Stimulated activated naive CD8-positive, alpha-beta T cell treated with anti-CD3 and anti-CD28 coated beads, Interleukin-15, amount 100 ng/mL, for 72 hours (primary cell): ENCODE measurements around the gene TPR.

Experiments
- ATAC-seq: fragments of 150-1000 bp; cut with Tn5 transposase; 2 replicates; pipeline ENCODE4 v1.10.0; 2021; ENCODE audit warnings: mild to moderate bottlenecking, moderate library complexity
- DNase-seq, 2 donors: peaks; one replicate each; pipeline ENCODE4 v3.0.0; 2021 to 2022
- H3K27ac Mint-ChIP-seq, 2 donors: one replicate each; pipeline ENCODE4 v1.8.0; 2022; ENCODE audit warnings: mild to moderate bottlenecking in 2 of 2, mixed read lengths in 2 of 2, moderate library complexity in 2 of 2
- H3K27me3 Mint-ChIP-seq: one replicate; pipeline ENCODE4 v1.8.0; 2022; ENCODE audit warnings: mixed read lengths
- H3K4me1 Mint-ChIP-seq: one replicate; pipeline ENCODE4 v1.8.0; 2022; ENCODE audit warnings: mild to moderate bottlenecking, mixed read lengths
- H3K4me3 Mint-ChIP-seq, 2 donors: one replicate each; pipeline ENCODE4 v1.8.0; 2022; ENCODE audit warnings: mild to moderate bottlenecking in 2 of 2, mixed read lengths in 2 of 2, moderate library complexity in 1 of 2
- H3K9me3 Mint-ChIP-seq, 2 donors: one replicate each; pipeline ENCODE4 v1.8.0; 2022; ENCODE audit warnings: mixed read lengths in 2 of 2

TPR gene

GRCh38 chr1:186304982-186305949 lies 69.8 kb downstream of the TPR start:
- Mint-ChIP-seq H3K9me3 (peaks cover 0 to 6% of the 10 kb centered on the region in 2 donors), H3K27me3 (no peaks in the 10 kb centered on the region), H3K27ac (peak overlapping the region in 1 of 2 donors; percentile 14), H3K4me1 (peaks cover 29% of the 10 kb centered on the region), H3K4me3 (no peak overlapping the region)
- DNase-seq: no peak
- no peak for ATAC-seq

DNA sequence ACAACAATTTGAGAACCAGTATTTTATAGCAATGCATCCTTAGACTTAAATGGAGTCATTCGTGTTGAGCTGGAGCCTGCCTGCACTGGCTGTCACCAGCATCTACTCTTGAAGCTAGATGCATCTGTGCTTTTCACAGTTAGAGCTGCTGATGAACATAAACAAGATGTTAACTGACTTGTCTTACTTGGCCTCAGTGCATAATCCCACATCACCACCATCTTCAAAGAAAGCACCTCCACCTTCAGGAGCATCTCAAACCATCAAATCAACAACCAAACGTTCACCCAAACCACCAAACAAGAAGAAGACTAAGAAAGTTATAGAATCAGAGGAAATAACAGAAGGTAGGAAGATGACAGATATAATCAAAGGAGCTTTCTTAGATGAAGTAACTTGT lies 71.1 kb downstream of the TPR start:
- DNase-seq (no peak), ATAC-seq (no peak)
- Mint-ChIP-seq H3K9me3 (peaks cover 0 to 6% of the 10 kb centered on the region in 2 donors), H3K27ac (peak overlapping the region in 1 of 2 donors; percentile 17), H3K27me3 (no peaks in the 10 kb centered on the region), H3K4me3 (no peak overlapping the region), H3K4me1 (peaks cover 38% of the 10 kb centered on the region)

- Mint-ChIP-seq H3K4me1 (peaks cover 38% of the 10 kb centered on the region), H3K4me3 (no peak overlapping the region), H3K27ac (no peak overlapping the region), H3K27me3 (no peaks in the 10 kb centered on the region), H3K9me3 (peaks cover 0 to 6% of the 10 kb centered on the region in 2 donors)
- DNase-seq: no peak
- no peak for ATAC-seq
Observed at GRCh38 chr1:186302381-186302920, 72.6 kb downstream of the TPR start.

GRCh38 chr1:186301448-186301847 lies 73.6 kb downstream of the TPR start:
- H3K9me3 Mint-ChIP-seq: peaks cover 0 to 4% of the 10 kb centered on the region in 2 donors
- H3K4me1 Mint-ChIP-seq: peaks cover 35% of the 10 kb centered on the region
- no peaks in the 10 kb centered on the region for H3K27me3 Mint-ChIP-seq
- no peak overlapping the region for H3K27ac Mint-ChIP-seq
- DNase-seq: no peak
- no peak for ATAC-seq
- H3K4me3 Mint-ChIP-seq: no peak overlapping the region

DNA sequence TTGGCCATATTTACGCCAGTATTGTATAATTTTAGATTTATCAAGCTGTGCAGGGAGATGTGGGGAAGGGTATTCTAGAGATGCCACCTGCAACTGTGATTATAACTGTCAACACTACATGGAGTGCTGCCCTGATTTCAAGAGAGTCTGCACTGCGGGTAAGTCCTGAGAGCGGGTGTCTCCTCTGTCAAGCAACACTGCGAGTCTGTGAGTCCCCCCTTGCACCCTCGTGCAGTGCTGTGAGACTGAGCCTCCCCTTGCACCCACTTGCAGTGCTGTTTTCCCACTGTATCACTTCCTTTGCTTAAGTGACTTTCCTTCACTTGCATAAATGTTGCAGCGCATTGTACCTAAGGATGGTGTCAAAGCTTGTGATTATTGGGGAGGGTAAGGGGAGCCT lies 75.0 kb downstream of the TPR start:
- Mint-ChIP-seq H3K9me3 (no peaks in the 10 kb centered on the region), H3K27ac (no peak overlapping the region), H3K4me3 (no peak overlapping the region), H3K27me3 (no peaks in the 10 kb centered on the region), H3K4me1 (peaks cover 27% of the 10 kb centered on the region)
- DNase-seq (no peak), ATAC-seq (no peak)

DNA sequence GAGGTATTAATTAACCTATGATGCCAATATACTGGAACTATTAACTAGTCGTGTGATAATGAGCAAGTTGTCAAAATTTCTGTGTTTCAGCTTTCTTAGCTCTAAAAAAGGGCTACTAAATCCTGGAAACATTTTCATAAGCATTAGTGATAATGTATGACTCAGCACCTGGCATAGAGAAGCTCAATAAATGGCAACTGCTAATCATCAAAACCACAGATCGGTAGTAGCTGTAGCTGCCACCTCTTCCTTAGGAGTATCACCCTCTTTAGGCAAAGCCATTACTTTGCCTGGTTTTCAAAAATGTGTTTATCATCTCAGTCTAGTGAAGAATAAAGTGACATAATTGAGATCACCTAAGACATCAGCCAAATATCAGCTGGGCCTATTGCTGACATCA lies 75.5 kb downstream of the TPR start:
- ATAC-seq: no peak
- peaks cover 23% of the 10 kb centered on the region for H3K4me1 Mint-ChIP-seq
- H3K9me3 Mint-ChIP-seq: no peaks in the 10 kb centered on the region
- H3K4me3 Mint-ChIP-seq: no peak overlapping the region
- DNase-seq: no peak
- H3K27ac Mint-ChIP-seq: no peak overlapping the region
- no peaks in the 10 kb centered on the region for H3K27me3 Mint-ChIP-seq

DNA sequence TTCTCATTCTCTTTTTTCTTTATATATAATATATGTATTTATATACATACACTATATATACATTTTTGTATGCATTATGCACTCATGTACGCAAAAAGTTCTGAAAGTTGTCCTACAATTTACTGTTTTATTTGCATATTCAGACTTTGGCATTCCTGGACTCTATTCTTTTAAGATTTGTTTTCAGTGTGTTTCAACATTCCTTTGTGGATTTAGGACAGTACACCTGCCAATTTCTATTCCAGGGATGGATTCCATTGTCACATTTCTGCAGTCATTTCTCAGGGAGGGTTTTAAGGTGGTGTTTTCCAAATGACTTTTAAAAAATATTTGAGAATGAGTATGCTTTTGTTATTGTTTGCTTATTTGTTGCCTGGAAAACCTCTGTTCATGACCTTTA lies 76.2 kb downstream of the TPR start:
- Mint-ChIP-seq H3K4me3 (no peak overlapping the region), H3K27me3 (no peaks in the 10 kb centered on the region), H3K27ac (no peak overlapping the region), H3K4me1 (peaks cover 18% of the 10 kb centered on the region), H3K9me3 (no peaks in the 10 kb centered on the region)
- ATAC-seq (no peak), DNase-seq (no peak)

- no peak overlapping the region for H3K4me3 Mint-ChIP-seq
- no peaks in the 10 kb centered on the region for H3K27me3 Mint-ChIP-seq
- DNase-seq (no peak), ATAC-seq (no peak)
- no peaks in the 10 kb centered on the region for H3K9me3 Mint-ChIP-seq
- H3K27ac Mint-ChIP-seq: no peak overlapping the region
- H3K4me1 Mint-ChIP-seq: peaks cover 22% of the 10 kb centered on the region
Observed at GRCh38 chr1:186297439-186298045, 77.5 kb downstream of the TPR start.

- DNase-seq (no peak), ATAC-seq (no peak)
- Mint-ChIP-seq H3K9me3 (no peaks in the 10 kb centered on the region), H3K27me3 (no peaks in the 10 kb centered on the region), H3K4me1 (peaks cover 25% of the 10 kb centered on the region), H3K27ac (no peak within 1 kb of the TSS), H3K4me3 (no peak within 1 kb of the TSS)
Observed at GRCh38 chr1:186295980-186296379, 79.1 kb downstream of the TPR start, which contains the start of gene PRG4. Gene PRG4, plus strand, starts transcription at chr1:186296279.

DNA sequence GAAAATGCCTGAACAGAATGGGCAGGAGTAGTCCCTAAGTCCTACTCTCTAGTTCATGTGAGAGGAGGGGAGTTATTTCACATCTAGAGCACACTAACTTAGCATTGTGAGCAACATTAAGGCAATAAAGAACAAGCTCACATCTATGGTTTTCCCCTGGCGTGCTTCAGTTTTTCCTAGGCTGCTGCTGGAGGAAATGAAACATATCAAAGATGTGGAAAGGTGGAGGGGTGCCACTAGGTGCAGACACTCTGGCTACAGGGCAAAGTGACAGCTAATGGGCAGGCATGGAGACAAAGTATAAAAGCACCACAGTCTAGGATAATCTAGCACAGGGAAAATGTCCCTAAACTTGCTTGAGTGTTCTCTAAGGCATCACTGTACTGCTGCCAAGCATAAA lies 82.2 kb downstream of the TPR start:
- no peaks in the 10 kb centered on the region for H3K27me3 Mint-ChIP-seq
- no peak overlapping the region for H3K27ac Mint-ChIP-seq
- peaks cover 39% of the 10 kb centered on the region for H3K4me1 Mint-ChIP-seq
- DNase-seq (no peak), ATAC-seq (no peak)
- H3K9me3 Mint-ChIP-seq: no peaks in the 10 kb centered on the region
- H3K4me3 Mint-ChIP-seq: no peak overlapping the region

- no peak overlapping the region for H3K4me3 Mint-ChIP-seq
- H3K4me1 Mint-ChIP-seq: peaks cover 45% of the 10 kb centered on the region
- no peaks in the 10 kb centered on the region for H3K27me3 Mint-ChIP-seq
- H3K9me3 Mint-ChIP-seq: peaks cover 0 to 5% of the 10 kb centered on the region in 2 donors
- DNase-seq: no peak
- ATAC-seq: no peak
- H3K27ac Mint-ChIP-seq: no peak overlapping the region
Observed at GRCh38 chr1:186291271-186291670, 83.8 kb downstream of the TPR start.

DNA sequence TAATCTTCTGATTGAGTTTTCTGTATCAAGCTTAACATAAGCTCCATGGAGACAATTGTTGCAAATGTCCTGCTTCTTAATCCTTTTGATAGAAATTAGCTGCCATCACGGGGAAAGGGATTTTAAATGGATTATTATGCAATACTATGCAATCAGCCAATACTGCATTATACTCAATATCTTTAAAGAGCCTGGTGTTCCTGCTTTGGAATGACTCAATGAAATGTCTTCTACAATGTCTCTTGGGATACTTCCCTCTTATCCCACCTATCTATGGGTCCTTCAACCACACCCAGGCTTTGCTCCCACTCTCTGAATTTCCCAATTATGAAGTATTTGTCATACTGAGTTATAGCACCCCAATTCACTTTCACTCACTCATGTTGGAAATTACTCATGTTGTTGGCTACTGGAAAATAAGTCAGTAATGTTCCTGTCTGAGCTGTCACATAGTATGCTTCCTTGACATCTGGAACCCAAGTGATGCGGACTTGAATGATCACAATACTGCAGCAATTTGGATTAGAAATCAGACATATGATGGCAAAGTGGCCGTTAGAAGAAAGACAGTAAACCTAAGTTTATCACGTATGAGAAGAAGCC lies 85.0 kb downstream of the TPR start:
- peak overlapping the region in 1 of 2 donors; percentile 85 for H3K27ac Mint-ChIP-seq
- peaks cover 0 to 7% of the 10 kb centered on the region in 2 donors for H3K9me3 Mint-ChIP-seq
- H3K27me3 Mint-ChIP-seq: no peaks in the 10 kb centered on the region
- H3K4me1 Mint-ChIP-seq: peaks cover 40% of the 10 kb centered on the region
- peak; percentile 73 for ATAC-seq
- H3K4me3 Mint-ChIP-seq: peak overlapping the region in 1 of 2 donors; percentile 2
- no peak for DNase-seq

DNA sequence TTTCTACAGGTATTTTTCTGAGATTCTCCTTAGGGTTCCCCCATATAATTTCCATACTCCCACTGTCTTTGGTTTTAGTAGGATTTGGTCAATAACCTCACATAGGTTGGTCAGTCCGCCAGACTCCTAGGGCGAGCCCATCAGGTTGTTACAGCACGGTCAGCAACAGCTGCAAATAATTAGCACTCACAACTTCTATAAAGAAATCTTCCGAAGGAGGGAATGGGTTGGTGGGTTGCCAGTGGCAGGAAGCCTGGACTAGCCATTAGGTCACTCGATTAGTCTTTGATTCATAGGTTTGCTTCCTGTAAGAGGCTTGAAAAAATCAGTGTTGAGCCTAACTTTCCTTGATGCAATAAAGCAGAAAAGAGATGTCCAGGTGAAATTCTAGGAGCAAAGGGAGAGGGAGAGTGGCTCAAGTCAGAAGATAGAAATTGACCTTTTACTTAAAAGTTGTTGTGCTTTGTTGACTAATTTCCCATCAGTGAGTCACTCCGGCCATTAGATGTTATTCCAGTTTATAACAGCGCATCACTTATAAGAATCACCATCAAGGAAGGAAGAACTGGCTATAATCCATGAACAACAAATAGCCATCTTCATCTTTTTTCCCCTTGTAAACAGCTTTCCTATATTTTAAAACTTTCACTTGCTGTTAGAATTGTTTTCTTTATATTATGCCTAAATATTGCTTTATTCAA lies 88.3 kb downstream of the TPR start:
- H3K4me1 Mint-ChIP-seq: peaks cover 30% of the 10 kb centered on the region
- peaks cover 0 to 7% of the 10 kb centered on the region in 2 donors for H3K9me3 Mint-ChIP-seq
- H3K4me3 Mint-ChIP-seq: no peak overlapping the region
- no peak overlapping the region for H3K27ac Mint-ChIP-seq
- DNase-seq: no peak
- no peaks in the 10 kb centered on the region for H3K27me3 Mint-ChIP-seq
- ATAC-seq: no peak

GRCh38 chr1:186283374-186283773 lies 91.7 kb downstream of the TPR start:
- Mint-ChIP-seq H3K4me3 (no peak overlapping the region), H3K9me3 (peaks cover 0 to 7% of the 10 kb centered on the region in 2 donors), H3K27ac (no peak overlapping the region), H3K27me3 (no peaks in the 10 kb centered on the region), H3K4me1 (peaks cover 11% of the 10 kb centered on the region)
- no peak for ATAC-seq
- DNase-seq: no peak

DNA sequence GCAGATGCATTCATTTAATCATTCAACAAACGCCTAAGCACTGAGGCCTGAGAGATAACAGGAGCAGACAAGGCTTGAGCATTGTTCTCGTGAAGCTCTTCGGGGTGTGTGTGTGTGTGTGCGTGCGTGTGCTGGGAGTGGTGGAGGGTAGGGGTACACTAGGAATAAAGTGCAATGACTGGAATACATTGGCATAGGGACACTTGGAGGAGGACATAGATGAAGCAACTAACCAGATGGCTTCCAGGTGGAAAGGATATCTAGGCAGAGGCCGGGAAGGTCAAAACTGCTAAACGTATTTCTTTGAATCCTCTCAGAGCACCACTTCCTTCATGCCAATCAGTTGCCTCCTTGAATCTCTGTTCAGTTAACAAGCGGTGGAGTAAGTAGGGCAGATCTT lies 92.6 kb downstream of the TPR start:
- no peak overlapping the region for H3K4me3 Mint-ChIP-seq
- peaks cover 0 to 7% of the 10 kb centered on the region in 2 donors for H3K9me3 Mint-ChIP-seq
- no peak for ATAC-seq
- H3K27me3 Mint-ChIP-seq: no peaks in the 10 kb centered on the region
- H3K27ac Mint-ChIP-seq: no peak overlapping the region
- peaks cover 2% of the 10 kb centered on the region for H3K4me1 Mint-ChIP-seq
- DNase-seq: no peak
